Adrenal gland (tissue), 5 donors: Measurements from ENCODE around the gene LRIG1.

ENCODE experiments used
- POLR2A ChIP-seq, 2 donors: fragments of 450-650 bp; IDR thresholded peaks; one replicate each; pipeline ENCODE4 v1.6.1; 2017; ENCODE audit warnings: antibody characterized with exemption in 2 of 2, mild to moderate bottlenecking in 2 of 2, moderate library complexity in 1 of 2
- TF ChIP-seq, protein P1 (sequence below), 6 experiments: fragments of 450-650 bp in 4 of 6; fragments of 200-600 bp in 2 of 6; sonication (generic) in 1 of 6; IDR thresholded peaks; 1 replicate in 5 of 6; 2 replicates in 1 of 6; pipeline versions ENCODE4 v1.5.1 to v1.8.0; 2016 to 2021; ENCODE audit warnings: antibody characterized with exemption in 6 of 6, mild to moderate bottlenecking in 2 of 6, moderate library complexity in 1 of 6
- donor health status: DM: no; HTN: no; CAD: no.

DNA sequence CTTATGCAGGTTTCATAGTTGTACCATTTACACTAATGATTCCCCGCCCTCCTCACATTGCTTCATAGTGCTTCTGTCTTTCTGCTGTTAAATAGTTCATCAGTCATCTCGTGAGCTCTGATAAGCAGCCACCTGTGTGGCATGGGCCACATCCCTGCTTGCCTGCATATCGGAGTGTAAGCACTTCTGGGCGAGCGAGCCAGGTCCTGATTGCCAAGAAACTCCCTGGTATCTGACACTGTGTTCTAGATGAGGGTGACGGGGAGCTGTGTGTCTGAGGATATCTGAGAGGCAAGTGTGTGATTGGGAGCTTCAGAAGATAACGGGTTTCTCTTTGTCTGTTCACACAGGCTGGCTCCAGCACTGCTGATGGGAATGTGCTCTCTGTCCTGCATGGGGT, 130.6 kb downstream of the LRIG1 start:
- TF ChIP-seq, protein P1, sequence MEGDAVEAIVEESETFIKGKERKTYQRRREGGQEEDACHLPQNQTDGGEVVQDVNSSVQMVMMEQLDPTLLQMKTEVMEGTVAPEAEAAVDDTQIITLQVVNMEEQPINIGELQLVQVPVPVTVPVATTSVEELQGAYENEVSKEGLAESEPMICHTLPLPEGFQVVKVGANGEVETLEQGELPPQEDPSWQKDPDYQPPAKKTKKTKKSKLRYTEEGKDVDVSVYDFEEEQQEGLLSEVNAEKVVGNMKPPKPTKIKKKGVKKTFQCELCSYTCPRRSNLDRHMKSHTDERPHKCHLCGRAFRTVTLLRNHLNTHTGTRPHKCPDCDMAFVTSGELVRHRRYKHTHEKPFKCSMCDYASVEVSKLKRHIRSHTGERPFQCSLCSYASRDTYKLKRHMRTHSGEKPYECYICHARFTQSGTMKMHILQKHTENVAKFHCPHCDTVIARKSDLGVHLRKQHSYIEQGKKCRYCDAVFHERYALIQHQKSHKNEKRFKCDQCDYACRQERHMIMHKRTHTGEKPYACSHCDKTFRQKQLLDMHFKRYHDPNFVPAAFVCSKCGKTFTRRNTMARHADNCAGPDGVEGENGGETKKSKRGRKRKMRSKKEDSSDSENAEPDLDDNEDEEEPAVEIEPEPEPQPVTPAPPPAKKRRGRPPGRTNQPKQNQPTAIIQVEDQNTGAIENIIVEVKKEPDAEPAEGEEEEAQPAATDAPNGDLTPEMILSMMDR (IDR thresholded peaks at IDR 0.05): no peak
- no peak for TF ChIP-seq POLR2A (IDR thresholded peaks at IDR 0.05)
